ENCODE data around the gene TAB3. TPM values are rescaled to one million over a fixed set of nuclear protein-coding genes. Genes with fewer than 3 reads are reported as not detected.

TAB3 gene
- total RNA-seq, 4 donors from 2014 or later: 25.5 to 32.8 (median 28.8) TPM

DNA sequence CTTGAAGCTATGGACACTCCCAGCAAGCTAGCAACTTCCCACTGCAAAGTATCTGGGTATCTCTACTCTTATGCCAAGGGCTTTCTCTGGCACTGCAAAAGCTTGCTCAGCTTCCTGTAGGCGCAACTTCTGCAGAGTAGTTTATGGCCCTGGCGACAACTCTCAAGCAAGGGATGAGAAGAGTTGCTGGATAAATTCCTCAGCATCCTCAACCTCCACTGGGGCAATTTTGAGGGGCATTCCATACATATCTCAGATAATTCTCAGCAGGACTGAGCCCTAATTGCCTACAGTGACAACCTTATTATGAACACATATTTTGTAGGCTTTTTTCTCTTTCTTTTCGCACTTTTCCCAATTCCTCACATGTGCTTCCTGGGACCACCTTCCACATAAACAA, 31.2 kb upstream of the TAB3 start:
- TF ChIP-seq, protein P1, sequence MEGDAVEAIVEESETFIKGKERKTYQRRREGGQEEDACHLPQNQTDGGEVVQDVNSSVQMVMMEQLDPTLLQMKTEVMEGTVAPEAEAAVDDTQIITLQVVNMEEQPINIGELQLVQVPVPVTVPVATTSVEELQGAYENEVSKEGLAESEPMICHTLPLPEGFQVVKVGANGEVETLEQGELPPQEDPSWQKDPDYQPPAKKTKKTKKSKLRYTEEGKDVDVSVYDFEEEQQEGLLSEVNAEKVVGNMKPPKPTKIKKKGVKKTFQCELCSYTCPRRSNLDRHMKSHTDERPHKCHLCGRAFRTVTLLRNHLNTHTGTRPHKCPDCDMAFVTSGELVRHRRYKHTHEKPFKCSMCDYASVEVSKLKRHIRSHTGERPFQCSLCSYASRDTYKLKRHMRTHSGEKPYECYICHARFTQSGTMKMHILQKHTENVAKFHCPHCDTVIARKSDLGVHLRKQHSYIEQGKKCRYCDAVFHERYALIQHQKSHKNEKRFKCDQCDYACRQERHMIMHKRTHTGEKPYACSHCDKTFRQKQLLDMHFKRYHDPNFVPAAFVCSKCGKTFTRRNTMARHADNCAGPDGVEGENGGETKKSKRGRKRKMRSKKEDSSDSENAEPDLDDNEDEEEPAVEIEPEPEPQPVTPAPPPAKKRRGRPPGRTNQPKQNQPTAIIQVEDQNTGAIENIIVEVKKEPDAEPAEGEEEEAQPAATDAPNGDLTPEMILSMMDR (IDR thresholded peaks at IDR 0.05; ENCODE audit: low read depth): no peak

DNA sequence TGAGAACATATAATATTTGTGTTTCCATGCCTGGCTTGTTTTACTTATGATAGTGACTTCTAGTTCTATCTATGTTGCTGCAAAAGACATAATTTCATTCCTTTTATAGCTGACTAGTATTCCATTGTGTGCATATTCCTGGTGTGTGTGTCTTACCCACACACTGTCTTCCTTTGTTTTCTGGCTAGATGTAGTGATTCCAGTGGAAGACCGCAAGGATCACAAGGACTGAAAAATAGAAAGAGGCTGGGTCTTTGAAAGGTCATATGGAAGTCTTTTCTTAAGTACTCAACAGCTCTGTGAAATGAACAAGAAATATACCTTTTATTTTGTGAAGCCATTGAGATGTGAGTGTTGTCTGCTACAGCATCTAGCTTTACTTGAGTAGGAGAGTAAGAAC, 29.4 kb upstream of the TAB3 start:
- TF ChIP-seq, protein P1 (IDR thresholded peaks at IDR 0.05; ENCODE audit: low read depth): no peak

DNA sequence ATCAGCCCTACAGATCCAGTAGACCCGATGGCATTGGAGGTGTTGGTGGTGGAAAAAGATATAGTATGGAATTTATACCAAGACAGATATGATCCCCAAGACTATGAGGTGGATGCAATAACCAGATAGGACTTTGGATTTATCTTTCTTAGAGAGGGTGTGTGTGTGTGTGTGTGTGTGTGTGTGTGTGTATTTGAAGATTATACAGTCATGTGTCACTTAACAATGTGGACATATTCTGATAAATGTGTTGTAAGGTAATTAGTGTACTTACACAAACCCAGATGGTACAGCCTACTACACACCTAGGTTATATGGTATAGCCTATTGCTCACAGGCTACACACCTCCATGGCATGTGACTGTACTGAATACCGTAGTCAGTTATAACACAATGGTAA, 24.4 kb upstream of the TAB3 start:
- TF ChIP-seq, protein P1 (IDR thresholded peaks at IDR 0.05; ENCODE audit: low read depth): no peak

DNA sequence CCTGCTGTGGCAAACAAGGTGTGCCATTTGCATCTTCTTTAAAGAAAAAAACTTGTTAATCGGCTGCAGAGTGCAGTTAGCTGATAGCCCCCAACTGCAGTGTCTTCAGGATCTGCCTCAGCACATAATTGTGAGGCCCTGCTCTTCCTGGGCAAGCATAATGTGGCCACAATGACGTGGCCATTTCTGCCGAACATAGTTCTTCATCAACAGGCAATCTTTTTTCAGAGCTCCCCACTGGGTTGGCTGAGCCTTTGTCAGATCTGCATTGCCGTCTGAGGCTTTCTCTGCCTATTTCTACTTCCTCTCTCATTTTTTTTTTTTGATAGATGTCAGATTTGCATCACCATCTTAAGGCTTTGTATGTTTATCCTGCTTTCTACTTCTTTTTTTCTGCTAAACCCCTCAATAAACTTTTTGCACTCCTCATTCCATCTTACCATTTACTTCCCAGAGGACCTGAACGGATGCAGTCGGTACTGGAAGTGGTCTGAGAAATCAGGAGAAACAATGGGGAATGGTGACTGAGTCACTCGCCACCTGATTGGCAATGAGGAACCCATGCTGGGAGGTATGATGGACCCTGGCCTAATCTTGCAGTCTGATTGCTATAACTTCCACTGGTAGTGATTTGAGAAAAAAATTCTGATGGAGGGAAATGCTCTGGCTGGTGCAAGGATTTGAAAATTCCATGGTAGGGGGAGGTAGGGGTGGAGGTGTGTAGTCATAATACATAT, 21.2 kb upstream of the TAB3 start:
- TF ChIP-seq, protein P1 (IDR thresholded peaks at IDR 0.05; ENCODE audit: low read depth): no peak

DNA sequence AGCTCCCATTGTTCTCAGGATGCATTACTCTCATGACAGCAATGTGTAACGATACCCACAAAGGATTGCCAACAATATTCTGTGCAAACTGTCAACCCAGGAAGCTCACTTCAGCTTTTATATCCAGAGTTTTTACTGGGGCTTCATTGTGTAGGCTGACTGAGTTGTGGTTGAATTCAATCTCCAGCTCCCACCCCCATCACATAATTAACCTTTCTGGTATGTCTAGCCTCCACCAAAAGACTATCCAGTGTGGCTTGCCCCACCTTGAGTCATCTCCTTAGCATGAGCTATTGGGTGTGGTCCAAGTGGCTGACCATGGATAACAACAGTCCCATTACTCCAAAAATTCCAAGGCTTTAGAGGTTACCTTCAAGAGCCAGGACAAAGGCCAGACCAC, 17.7 kb upstream of the TAB3 start:
- TF ChIP-seq, protein P1 (IDR thresholded peaks at IDR 0.05; ENCODE audit: low read depth): no peak

DNA sequence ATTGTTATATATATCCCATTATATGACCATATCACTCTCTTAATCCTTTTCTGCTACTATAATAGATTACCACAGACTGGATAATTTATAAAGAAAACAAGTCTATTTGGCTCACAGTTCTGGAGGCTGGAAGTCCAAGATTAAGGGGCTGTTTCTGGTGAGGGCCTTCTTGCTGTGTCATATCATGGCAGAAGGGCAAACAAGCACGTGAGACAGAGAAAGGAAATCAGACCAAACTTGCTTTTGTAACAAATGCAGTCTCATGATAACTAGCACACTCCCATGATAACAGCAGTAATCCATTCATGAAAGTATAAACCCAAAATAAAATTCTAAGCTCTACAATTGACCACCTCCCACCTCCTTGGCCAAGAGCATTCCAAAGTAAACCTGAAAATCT, 16.3 kb upstream of the TAB3 start:
- TF ChIP-seq, protein P1 (IDR thresholded peaks at IDR 0.05; ENCODE audit: low read depth): no peak

DNA sequence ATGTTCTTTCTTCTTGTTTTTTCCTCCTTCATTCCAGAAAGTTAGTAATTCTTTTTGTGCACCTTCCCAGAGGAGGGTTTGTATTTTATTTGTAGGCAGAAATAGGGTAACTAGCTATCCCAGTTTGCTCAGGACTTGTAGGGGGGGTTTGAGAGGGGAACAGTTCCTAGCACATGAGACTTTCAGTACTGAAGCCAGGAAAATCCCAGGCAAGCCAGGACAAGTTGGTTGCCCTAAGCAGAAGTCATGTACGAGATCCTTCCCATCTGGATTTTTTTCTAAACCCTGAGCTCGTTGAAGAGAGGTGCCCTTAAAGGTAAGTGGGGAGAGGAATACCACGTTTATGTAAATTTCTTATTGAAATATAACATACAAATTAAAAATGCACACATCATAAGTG, 15.6 kb upstream of the TAB3 start:
- TF ChIP-seq, protein P1 (IDR thresholded peaks at IDR 0.05; ENCODE audit: low read depth): no peak
